NCI-H82 (cell line): ENCODE results near the gene OR4D9.
"Not testable (repeated sequence)": the region's sequence is repeated elsewhere in the genome, so short reads cannot be mapped to it uniquely, and the experiment has no call there.

Experiments
- DNase-seq: peaks from one replicate; lab custom pipeline; 2025; lab: John Stamatoyannopoulos, UW

Gene OR4D9

GRCh38 chr11:59510941-59511589, at the start of gene OR4D9:
TSS of gene OR4D9 (plus strand) at chr11:59511539. CDS start at chr11:59514913, 3,374 bp downstream.
- DNase-seq: no peak

DNA sequence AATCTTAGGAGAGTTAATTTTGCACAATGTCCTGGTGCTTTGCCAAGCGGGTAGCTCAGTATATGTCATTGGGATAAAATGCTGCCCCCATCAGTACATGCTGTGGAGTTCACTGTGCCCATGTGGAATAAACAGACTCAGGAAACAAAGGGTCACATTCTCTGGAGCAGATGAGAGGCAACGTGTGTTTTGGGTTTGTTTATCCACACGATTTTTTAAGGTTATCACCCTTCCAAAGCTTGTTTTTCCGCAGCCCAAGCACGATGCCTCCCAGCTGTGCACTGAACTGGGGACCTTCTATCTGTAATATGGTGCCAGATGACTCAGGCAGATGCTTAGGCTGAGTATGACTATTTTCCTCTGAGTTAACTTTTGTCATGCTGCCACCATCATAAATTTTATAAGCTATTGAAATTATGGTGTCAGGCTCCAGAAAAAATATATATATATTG, 48.1 kb upstream of the OR4D9 start:
- DNase-seq: no peak

- no peak for DNase-seq
Measured at GRCh38 chr11:59473015-59473414, 38.3 kb upstream of the OR4D9 start, which contains the start of gene OR4D10. TSS of gene OR4D10 (plus strand) at chr11:59473315. CDS start at chr11:59477430, 4,115 bp downstream.

GRCh38 chr11:59475176-59475575, 36.2 kb upstream of the OR4D9 start:
- no peak for DNase-seq

DNA sequence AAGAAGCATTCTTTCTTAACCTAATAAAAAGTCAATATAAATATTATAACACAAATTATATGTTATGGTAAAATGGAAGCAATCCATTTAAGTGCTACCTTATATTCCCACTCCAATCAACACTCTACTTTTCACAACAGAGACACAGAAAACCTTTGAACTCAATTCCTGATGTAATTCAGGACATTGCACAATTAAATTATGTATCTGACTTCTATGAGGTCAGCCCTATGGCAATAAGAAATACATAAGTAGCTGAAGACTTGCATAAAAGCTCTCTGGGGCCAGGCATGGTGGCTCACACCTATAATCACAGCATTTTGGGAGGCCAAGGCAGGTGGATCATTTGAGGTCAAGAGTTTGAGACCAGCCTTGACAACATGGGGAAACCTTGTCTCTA, 31.4 kb upstream of the OR4D9 start:
- DNase-seq: no peak

GRCh38 chr11:59480359-59480758, 31.0 kb upstream of the OR4D9 start:
- DNase-seq: no peak

GRCh38 chr11:59501931-59502330, 9.4 kb upstream of the OR4D9 start:
- DNase-seq: no peak

DNA sequence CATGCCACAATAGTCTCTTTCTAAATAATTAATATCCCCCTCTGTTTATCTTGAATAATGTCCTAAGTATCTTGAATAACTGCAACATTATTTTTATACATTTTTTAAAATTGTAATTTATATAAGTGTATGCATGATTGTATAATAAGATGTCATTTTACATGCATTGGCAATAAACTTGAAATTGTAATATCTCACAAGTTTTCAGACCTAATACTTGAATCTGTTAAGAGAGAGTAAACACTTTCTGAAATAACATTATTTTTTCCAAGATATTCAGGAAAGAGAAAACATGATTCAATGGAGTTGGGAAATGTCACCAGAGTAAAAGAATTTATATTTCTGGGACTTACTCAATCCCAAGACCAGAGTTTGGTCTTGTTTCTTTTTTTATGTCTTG, 8.1 kb upstream of the OR4D9 start, which contains the start of gene OR4D11:
TSS of gene OR4D11 (plus strand) at position 301 of the 400 bp plus-strand sequence. CDS start at position 301, 0 bp downstream.
- no peak for DNase-seq

DNA sequence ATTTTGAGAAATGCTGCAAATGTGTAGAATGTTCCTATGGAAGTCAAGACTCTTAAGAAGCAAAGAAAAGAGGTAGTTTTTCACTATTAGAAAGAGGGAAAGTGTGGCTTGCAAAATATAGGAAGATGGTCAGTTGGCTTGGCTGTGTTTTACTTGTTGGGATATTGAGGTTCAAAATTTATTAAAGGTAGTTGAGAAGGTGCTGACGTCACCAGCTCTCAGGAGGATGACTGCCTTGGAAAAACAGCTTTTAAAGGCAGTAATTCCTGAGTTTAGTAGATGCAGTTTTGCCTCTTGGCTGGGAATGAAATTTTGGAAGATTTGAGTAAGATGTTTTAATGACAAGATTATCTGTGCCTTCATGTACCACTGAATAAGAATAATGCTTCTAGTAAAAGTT, 336 bp downstream of the OR4D9 start:
- DNase-seq: no peak

GRCh38 chr11:59520139-59520538, 8.8 kb downstream of the OR4D9 start:
- DNase-seq: not testable (repeated sequence)

DNA sequence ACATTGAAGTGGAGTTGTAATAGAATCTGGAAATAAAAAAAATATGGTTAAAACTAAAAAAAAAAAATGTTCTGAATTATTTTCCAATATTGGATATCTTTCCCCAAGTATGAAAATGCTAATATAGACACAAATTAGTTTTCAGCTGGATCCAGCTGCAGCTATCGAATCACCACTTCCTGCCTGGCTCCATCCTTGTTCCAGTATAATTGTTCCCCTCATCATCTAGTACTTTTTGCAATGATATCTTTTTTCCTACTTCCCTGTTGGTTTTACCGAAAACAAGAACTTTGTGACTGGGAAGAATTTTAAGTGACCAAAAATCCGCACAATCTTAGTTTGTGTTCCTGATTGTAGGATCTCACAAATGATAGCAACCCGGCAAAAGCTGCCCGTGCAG, 9.4 kb downstream of the OR4D9 start:
- DNase-seq: no peak

- DNase-seq: peak; percentile 11
Measured at GRCh38 chr11:59523541-59523940, 12.2 kb downstream of the OR4D9 start.

DNA sequence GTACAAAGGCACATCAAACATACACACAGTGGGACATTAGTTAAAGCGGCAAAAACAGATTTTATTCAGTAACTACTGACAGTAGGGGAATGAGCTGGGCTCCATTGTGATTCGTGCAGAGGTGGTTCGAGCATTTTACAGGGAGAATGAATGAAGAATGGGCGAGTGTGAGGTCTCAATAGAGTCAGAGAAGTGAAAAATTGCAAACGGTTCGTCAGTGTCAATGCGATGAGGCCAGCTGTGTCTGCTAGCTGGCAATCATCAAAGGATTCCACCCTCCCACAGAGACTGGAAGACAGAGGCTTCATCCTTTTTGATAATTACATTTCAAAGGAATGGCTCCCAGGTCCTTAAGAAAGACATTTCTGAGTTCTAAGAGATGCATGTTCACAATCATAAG, 17.4 kb downstream of the OR4D9 start:
- DNase-seq: peak; percentile 10

- no peak for DNase-seq
Measured at GRCh38 chr11:59532620-59533019, 21.3 kb downstream of the OR4D9 start.

- peak; percentile 62 for DNase-seq
Measured at GRCh38 chr11:59534676-59535075, 23.3 kb downstream of the OR4D9 start.

DNA sequence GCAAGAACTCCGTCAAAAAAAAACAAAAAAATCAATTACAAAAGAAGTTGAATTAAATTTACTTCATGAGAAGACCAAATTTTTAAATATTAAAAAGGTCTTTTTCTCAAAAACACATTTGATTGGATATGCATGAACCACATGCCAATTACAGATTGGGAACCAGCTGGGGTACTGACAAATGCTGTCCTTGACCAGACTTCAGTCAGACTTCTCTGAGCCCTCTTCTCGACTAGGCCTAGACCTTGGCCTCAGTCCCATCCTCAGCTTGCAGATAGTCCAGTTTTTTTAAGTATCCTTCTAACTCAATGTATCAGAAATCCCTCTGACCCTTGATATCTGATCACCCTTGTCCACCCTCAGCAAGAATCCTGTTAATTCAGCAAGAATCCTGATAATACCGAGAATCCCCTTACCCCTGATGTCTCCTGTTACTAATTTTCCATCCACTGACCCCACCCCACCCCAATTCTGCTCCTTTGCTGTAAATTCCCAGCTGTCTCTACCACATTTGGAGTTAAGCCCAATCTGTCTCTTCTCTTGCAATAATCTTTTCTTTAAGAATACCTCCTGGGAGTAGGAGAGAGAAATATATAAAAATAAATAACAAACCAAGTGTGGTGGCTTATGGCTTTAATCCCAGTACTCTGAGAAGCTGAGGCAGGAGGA, 30.9 kb downstream of the OR4D9 start:
- DNase-seq: peak; percentile 66

GRCh38 chr11:59543713-59544112, 32.4 kb downstream of the OR4D9 start:
- not testable (repeated sequence) for DNase-seq

DNA sequence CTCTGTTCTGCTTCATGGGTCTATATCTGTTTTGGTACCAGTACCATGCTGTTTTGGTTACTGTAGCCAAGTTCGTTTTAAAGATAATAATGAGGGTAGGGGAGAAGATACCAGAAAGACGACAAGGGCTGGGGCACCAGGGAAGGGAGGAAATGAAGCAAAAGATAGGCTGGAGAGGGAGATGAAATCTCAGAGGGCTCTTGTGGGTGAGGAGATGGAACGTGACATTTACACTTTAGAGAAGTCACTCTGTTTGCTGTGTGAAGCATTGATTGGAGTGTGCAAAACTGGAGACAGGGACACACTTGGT, 33.5 kb downstream of the OR4D9 start:
- no peak for DNase-seq

GRCh38 chr11:59545179-59546020, 34.1 kb downstream of the OR4D9 start:
- no peak for DNase-seq

GRCh38 chr11:59547605-59548308, 36.4 kb downstream of the OR4D9 start:
- DNase-seq: peak; percentile 1

- DNase-seq: no peak
Measured at GRCh38 chr11:59548309-59548656, 36.9 kb downstream of the OR4D9 start.

DNA sequence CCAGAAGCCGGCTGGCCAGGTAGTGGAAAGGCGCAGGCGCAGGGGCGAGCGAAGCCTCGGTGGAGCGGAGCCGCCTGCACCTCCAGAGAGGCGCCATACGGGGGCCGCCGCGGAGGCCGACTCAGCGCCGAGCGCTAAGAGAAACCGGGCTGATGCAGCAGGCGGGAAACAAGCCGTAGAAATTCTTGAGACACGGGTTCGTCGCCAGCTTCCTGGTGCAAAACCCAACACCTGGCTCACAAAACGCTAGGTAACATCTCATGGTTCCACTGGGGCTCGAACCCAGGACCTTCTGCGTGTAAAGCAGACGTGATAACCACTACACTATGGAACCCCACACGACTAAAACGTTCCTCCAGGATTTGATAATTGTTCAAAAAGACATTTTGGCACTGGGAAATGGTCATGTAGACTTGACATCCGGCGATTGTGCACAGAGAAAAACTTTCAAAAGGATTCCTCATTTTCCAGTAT, 39.1 kb downstream of the OR4D9 start:
- DNase-seq: peak; percentile 97
